Measurements from ENCODE around the gene TAF10.

Gene TAF10

DNA sequence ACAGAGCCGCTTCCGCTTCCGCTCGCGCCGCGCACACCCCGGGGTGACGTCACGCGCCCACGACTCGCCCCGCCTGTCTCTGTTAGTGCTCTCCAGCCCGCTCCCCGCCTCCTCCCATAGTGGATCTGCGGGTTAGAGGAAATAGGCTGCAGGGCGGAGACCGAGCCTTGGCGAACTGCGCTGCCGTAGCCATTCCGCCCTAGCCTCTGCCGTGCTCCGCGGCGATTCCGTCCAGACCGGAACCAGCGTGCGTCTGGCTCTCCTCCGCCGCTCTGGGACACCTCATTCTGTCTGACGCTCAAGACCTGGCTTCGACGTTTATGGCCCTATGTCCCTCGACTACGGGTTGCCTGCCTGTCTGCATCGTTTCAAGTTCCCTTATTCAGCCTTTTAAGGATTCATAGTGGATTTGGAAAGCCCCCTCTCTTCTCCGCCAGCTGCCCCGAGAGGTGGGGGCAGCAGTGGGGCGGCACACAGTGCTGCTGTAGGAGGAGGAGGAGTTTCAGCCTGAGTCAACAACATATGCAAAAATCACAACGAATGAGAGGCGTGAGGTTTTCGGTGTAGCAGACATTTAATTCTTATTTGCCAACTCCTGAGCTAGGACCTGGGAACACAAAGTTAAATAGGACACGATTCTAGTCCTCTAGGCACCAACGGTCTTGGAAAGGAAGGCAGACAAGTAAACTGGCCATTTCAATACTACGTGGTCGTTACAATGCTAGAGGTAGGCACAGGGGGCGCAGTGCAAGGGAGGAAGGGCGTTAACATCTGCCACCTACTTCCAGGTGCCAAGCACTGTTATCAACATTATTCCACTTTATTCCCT is at the start of gene TAF10:
TSS of gene TAF10 (minus strand) at position 4 of the 829 bp plus-strand sequence. CDS start 27 bp downstream, outside the sequence.
- DNase-seq: peak; percentile 95

DNA sequence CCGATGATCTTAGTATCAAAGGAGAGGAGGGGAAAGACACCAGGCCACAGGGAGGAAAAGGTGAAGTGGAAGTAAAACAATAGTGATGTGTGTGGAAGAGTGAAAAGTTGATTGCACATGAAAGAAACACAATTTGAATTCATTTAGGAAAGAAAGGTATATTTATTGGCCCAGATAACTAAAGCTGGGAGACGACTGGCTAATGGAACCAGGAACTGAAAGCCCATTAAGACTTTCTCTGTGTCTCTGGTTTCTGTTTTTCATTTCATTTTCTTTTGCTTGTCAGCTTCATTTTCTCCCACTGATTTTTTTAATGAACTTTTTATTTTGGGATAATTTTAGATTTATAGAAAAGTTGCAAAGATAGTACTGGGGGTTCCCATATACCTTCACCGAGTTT is 48.7 kb upstream of the TAF10 start:
- DNase-seq: no peak

DNA sequence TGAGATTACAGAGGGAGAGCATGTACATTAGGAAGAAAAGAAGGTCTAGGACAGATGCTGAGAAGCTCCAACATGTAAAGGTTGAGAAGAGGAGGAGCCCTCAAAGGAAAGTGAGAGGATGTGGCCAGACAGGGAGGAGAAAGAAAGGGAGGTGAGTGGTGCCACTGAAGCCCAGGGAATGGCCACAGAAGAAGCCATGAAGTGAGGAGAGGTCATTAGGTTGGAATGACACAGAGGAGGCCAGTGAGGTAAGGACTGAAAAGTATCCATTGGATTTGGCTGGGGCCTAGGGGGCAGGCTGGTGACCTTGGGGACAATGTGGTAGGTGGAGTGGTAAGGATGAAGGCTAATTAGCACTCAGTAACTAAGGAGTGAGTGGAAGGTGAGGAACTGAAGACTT is 46.6 kb upstream of the TAF10 start:
- no peak for DNase-seq

DNA sequence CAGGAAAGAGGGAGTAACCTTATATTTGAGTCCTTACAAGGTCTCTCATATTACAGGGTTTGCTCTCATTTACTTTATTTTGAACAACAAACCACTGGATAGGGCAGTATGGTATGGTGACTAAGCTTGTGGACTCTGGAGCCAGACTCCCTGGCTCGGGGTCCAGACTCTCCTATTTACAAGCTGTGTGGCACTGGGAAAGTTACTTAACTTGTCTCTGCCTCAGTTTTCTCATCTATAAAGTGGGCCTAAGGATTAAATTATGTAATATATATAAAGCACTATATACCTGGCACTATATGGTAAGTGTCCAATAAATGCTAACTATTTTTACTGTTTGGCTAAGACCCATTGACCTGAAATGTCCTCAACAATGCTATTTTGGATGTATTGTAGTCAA is 45.3 kb upstream of the TAF10 start:
- no peak for DNase-seq

DNA sequence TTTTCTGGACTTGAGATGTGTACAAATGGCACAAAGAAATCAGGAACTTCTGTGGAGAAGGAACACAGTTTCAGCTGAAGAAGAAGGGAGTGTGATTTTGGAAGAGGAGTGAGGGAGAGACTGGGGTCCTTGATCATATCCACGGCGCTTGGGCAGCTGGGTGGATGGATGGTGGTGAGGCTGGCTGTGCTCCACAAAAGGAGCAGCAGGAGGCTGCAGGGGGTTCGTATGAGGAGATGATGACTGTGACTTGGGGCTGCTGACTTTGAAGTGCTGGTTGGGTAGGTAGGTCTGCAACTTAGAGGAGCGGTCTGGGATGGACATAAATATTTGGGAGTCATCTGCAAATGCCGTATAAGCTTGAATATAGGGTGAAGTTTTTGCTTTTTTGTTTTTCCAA is 44.9 kb upstream of the TAF10 start:
- DNase-seq: no peak

DNA sequence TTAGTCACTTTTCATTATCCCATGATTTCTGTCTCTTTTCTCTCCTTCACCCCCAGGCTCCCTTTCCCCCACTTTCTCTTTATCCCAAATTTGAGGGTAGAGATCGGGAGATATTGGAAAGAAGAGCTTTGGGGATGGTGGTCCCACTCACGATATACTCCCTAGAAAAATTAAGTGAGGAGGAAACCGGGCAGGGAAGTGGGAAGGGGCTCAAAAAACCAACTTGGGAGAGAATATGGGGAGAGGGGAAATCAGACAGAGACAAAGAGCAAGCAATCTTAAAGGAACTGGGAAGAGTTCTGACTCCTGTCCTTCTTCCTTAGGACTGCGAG is 44.5 kb upstream of the TAF10 start:
- DNase-seq: no peak

DNA sequence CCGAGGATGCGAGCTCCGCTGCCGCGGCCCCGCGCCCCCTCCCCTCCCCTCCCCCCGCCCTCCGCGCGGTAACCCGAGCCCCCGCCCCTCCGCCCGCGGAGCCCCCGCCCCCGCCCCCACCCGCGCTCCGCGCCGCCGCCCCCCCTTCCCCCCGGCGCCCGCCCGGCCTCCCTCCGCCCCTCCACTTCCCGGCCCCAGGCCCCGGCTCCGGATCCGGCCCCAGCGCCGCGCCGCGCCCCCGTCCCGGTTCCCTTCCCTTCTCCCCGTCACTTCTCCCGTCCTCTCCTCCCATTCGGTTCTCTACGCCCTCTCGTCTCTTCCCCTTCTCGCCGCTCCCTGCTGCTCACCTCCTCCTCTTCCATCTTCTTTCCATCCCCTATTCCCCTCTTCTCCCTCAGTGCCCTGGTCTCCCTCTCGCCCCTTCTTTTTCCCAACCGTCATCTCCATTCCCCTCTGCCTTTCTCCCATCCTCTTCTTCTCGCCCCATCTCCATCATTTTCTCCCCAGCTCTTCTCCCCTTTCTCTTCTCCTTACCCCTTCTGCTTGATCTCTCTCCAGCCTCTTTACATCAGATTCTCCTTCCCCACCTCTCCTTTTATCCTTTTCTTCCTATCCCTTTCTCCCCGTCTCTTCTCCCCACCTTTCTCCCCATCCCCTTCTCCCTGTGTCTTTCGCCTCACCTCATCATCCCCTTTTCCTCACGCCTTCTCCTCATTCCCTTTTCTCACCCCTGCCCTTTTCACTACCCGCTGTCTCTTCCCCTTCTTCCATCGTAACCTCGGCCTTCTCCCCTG is 44.0 kb upstream of the TAF10 start, which contains the start of gene DCHS1:
TSS of gene DCHS1 (minus strand) at position 20 of the 794 bp plus-strand sequence. CDS start 14,196 bp downstream, outside the sequence.
- no peak for DNase-seq

DNA sequence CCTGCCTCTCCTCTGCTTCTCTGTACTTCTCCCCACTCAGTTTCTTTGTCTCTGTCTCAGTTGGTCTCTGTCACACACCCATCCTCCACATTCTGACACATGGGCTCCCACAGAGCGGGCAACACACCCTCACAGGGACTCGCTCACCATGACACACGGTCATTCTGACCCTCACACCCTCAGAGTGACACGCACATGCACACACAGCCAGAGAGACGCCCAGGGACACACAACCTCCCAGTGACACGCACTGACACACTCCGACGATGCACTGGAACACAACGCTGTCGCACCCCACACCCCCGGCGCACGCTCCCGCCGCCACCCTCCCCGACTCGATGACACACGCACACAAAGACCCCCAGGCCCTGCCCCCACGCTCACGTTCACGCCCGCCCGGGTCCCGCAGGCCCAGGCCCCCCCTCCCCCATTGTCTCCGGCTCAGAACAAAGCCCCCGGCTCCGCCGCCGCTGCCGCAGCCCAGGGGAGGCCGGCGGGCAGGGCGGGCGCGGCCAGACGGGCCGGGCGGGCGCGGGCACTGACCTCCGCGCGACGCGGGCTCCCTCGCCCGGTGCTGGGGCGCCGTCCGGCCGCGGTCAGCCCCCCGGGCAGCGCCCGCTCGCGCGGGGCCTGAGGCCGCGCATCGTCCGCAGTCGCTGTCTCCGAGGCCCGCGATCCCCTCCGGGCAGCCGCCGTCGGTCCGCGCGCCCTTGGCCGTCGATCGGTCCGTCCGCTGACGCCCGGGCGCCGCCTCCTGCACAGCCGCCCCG is 43.2 kb upstream of the TAF10 start:
- peak; percentile 16 for DNase-seq

DNA sequence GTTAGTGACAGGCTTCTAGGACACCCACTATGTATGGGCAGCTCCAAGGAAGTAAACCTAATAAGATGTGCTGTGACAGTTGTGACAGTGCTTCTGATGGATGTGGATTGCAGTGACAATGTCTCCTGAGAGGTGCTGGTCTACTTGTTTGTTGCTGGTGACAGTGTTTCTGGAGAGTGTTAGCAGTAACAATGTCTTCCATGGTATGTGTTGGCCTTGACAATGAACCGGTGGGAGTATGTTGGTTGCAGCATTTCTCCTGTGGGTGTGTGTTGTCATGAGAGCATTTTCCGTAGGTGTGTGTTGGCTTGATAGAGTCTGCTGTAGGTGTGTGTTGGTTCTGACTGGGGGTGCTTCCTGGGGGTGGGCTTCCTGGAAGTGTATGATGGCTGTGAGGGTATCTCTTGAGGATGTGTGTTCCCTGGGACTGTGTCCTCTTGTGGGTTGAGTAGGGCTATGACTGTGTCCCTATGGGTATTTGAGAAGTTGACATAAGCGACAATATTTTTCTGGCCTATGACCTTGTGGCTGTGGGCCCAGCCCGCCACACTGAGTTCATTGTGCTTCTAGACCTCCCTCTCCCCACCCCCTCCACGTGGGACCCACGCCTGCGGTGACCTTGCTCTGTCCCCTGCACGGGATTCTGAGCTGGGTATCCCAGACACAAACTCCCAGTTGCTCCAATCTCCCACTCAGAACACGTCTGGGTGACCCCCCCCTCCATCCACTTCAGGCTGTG is 42.4 kb upstream of the TAF10 start:
- DNase-seq: no peak

DNA sequence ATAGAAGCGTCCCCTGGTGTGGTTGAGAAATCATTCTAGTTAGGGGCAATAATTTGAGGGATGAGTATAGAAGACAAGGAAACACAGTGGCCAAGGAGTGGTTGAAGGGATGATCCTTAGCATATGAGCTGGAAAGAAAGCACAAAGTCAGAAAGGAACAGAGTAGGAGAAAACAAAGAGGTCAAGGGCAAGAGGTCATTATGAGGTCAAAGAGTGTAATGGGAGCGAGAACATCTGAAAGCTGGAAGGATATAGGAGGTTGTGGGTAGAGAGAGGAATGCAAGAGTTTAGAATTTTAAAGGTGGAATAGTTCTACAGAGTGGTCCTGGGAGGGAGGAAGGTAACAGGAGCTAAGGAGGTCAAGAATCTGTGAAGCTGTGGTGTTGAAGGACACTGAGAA is 41.6 kb upstream of the TAF10 start:
- no peak for DNase-seq

DNA sequence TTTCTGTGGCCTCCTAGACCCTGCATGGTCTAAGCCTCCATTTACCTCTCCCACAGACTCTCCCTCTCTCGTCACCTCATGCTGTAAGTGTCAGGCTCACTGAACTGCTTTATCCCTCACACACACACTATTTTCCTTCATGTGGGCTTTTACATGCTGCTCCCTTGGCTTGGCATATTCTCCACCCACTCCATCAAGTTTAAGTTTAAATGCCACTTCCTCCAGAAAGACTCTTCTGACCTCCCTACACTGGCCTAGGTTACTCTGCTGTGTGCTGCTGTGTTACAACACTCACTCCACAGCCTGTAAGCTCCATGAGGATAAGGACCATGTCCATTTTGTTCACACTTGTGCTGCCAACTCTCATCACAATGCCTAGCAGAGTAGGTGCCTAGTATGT is 41.1 kb upstream of the TAF10 start:
- DNase-seq: no peak

DNA sequence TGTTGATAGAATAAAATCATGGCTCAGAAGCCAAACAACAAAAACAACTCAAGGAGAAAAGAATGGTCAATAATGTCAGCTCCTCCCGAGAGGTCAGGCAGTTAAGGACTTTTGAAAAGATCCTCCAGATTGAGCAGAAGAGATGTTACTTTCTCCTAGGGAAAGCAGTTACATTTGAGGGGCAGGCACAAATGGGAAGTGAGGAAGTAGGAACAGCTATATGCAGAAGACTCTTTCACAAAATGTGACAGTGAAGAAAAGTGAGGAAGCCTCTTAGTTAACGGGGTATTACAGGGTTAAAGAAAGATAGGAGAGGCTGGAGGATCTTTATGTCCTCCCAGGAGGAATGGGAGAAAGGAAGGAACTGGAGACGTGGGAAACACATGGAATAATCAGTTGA is 40.2 kb upstream of the TAF10 start:
- DNase-seq: no peak

DNA sequence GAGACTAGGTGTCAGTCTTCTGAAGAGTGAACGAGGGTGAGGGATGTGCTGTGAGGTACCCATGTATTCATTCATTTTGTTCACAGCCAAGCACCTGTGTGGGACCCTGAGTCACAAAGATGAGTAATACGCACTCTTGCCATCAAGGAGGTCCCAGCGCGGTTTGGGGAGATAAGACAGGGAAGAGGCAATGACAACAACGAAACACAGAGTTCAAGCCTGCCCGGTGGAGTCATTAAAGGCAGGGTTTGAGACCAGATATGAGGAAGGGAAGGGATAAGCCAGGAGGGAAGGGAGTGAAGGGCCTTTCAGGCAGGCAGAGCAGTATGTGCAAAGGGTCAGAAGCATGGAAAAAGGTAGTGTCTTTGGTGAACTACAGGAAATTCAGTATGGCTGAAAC is 39.0 kb upstream of the TAF10 start:
- DNase-seq: peak; percentile 38

DNA sequence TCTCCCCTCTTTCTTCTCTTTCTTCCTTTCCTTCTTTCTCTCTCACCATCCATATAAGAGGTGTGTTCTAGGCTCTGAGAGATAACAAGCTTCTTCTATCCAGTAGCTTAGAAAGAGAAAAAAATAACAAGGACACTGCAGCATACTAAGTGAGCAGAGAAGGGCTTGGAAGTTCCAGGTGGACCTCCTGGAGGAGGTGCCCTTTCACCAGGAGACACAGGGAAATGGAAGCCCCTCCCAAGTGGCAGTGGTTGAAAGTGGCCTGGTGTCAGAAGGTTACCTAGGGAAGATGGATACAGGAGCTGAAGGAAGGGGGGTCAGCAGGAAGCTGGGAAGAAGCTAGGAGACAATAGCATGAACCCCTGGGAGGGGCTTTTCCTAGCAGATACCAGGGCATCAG is 38.1 kb upstream of the TAF10 start:
- DNase-seq: no peak

DNA sequence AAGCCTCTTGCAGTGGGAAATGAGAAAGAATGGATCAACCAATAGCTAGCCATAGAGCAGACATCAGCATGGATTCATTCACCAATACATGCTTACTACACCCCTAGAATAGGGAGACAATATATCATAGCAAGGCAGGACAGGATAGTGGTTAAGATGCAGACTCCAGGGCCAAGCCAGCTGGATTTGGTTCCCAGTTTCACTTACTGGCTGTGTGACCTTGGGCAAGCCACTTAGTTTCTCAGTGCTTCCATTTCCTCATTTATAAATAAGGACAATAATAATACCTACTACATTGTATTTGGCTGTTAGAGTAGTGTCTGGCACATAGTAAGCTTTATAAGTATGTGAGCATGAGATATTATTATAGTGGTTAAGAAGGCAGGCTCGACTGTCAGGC is 36.5 kb upstream of the TAF10 start:
- no peak for DNase-seq

DNA sequence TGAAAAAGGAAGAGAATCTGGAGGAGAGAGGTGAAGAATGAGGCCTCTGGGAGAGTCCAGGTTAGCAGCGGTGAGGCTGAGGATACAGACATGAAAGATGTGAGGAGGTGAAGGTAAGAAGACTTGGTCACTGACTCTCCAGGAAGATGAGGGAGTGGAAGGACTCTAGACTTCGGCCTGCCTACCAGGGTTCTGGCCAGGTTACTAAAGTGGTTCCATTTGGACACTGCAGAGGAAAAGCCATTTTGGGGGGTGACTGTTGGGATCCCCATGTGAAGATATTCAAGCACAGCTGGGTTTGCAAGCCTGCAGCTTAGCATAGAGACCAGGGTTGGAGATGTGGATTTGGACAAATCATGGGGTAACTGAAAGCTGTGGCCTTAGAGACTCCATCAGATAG is 35.8 kb upstream of the TAF10 start:
- no peak for DNase-seq

DNA sequence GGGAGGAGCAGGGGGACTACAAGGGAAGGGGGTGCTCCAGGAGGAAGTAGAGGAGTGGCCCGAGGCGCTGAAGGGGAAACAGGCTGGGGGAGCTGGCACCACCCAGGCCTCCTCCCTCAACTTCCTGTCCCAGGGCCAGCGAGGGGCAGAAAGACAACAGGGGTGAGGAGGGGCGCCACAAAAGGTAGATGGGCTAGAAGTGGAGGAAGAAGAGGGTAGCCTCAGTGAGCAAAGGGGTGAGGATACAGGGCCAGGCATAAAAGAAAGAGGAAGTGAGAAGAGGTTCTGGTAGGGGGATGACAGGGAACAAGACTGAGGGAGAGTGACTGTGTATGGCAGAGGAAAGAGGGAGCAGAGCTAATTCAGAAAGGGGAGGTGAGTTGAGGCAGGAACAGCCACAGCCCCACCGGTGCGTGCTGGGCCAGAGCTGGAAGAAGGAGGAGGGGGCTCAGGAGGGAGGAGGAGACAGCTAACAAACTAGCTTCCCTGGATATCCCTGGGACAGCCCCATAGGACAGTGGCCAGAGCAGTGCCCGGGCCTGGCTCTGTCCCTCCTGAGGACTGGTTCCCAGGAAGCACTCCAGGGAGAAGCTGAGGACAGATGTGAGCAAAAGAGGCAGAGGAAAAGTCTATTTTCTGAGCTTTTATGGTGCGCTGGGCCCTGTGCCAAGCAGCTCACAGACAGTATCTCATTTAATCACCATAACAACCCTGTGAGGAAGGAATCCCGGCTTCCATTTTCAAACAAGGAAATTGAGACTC is 35.1 kb upstream of the TAF10 start:
- peak; percentile 18 for DNase-seq

DNA sequence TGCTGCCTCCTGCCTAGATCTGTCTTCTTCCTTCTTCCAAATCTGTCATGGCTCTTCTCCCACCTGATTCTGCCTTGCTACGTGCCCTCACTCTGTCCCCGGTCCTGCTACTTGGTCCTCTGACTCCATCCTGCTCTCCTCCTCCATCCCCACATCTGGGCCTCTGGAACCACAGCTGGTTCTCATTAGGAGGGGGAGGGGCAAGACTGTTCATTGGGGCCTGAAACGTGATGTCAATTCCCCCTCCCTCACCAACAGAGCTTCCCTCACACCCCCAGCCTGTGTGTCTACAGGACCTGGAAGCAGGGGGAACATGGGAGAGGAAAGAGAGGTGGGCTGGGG is 34.5 kb upstream of the TAF10 start:
- DNase-seq: no peak

DNA sequence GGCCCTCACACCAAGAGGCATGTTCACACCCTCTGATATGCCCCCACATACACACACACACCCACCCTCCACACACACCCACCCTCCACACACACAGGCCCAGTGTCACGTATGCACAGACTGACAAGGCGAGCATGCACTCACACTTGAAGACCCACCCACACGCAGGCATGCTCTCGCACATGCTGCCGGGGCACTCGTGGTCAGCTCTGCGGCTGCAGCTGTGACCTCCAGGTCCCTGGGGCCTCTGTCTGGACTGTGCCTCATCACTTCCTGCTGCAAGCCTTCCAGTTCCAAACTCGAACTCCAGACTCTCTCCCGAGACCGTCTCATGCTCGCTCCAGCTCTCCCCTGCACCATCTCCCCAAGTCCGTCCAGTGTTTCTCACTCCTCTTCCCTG is 34.1 kb upstream of the TAF10 start:
- DNase-seq: no peak

DNA sequence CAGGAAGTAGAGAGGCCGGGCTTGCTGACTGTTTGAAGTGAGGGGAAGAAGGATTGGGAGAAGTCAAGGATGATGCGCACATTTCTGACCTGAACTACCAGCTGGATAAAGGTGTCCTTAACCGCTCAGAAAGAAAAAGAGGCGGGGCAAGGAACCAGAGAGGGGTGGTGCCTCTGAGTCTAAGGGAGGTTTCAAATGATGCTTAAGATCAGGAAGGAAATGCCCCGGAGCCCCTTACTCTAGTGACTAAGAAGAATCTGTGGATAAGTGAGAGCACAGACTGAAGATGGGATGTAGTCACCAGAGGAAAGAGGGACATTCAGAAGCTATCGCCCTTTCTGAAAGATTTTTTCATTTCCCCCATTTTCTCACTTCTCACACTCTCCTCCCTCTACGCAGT is 30.9 kb upstream of the TAF10 start:
- no peak for DNase-seq

DNA sequence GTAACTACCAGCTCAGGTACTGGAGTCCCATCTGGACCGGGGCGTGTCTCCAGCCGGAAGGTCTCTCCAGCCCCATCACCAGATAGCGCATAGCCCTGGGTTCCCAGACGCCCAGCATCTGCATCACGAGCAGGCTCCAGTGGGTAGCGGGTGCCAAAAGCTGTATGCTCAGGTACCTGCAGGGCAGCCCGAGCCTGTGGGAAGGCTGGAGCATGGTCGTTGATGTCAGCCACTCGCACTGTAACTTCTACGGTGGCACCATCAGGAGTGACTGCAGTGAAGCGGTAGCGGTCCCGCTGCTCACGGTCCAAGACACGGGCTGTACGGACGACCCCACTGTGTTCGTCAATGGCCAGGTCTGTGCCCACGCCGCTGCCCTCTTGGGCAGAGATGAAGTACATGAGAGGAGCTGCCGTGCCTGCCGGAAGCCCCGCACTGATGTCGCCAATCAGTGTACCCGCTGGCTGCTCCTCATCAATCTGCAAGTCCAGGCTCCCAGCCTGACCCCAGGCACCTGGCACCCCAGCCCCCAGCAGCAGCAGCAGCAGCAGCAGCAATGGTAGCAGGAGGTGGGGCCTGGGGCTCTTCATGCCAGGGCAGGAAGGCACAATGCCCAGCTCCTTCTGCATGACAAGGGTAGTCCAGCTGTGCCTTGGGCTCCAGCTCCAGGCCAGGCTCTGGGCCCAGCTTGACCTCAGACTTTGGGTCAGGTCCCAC is 29.1 kb upstream of the TAF10 start:
- no peak for DNase-seq

All from CD4-positive, alpha-beta T cell treated with Interleukin-4 for 4 hours (primary cell).